ENCODE results near the gene EPB41L1.

DNA sequence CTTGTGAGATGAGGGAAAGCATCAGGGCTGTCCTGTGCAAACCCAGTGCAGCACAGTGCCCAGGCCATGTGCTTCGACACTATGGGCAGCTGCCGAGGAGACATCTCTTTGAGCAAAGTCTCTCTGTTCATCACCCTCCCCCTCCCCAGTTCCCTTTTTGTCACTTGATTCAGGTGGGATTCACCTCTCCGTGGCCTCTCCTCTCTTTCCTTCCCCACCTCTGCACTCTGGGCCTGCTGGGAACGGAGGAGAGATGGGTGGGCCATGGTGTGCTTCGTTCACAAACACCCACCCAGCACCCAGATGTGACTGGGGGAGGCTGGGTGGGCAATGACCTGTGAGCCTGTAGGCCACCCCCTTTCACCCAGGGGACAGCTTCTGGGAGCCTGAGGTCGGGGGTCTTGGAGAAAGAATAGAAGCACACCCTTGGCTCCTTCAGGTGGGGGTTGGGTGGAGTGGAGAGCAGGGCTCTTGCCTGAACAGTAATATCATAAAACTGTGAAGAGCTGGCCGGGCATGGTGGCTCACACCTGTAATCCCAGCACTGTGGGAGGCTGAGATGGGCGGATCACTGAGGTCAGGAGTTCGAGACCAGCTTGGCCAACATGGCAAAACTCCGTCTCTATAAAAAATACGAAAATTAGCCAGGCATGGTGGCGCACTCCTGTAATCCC lies 118.1 kb downstream of the EPB41L1 start:
- TF ChIP-seq EZH2 (IDR thresholded peaks at IDR 0.05; ENCODE audit: insufficient read depth, poor library complexity, severe bottlenecking) (no peak), EZH2phosphoT487 (IDR thresholded peaks at IDR 0.05; ENCODE audit: insufficient read depth, low read depth) (no peak)
